ENCODE data around the gene CTSA.

CTSA gene

GRCh38 chr20:45934586-45935415 lies 43.7 kb downstream of the CTSA start, which contains the start of gene PCIF1:
PCIF1 (plus strand) TSS chr20:45934683; CDS start chr20:45939000, 4,317 bp downstream.
- DNase-seq (ENCODE audit: low spot score in 2 of 2) (peak; percentile 99), ATAC-seq (replicated peaks; ENCODE audit: extremely low read depth, poor library complexity, severe bottlenecking) (peak; percentile 82)
- H3K27me3 Mint-ChIP-seq: no peaks in the 10 kb centered on the region
- H3K27ac Mint-ChIP-seq (ENCODE audit: low read depth): peak within 1 kb of the TSS; percentile 96
- no peaks in the 10 kb centered on the region for H3K9me3 Mint-ChIP-seq
- peak within 1 kb of the TSS; percentile 98 for H3K4me3 Mint-ChIP-seq
- peaks cover 40% of the 10 kb centered on the region for H3K36me3 Mint-ChIP-seq (ENCODE audit: insufficient read depth)
- peaks cover 22% of the 10 kb centered on the region for H3K4me1 Mint-ChIP-seq

- DNase-seq (ENCODE audit: low spot score in 2 of 2) (no peak), ATAC-seq (replicated peaks; ENCODE audit: extremely low read depth, poor library complexity, severe bottlenecking) (peak; percentile 13)
- Mint-ChIP-seq H3K4me1 (peaks cover 22% of the 10 kb centered on the region), H3K36me3 (ENCODE audit: insufficient read depth) (peaks cover 45% of the 10 kb centered on the region), H3K4me3 (peak overlapping the region; percentile 98), H3K27me3 (no peaks in the 10 kb centered on the region), H3K27ac (ENCODE audit: low read depth) (peak overlapping the region; percentile 96), H3K9me3 (no peaks in the 10 kb centered on the region)
Observed at GRCh38 chr20:45935416-45936046, 44.4 kb downstream of the CTSA start.

GRCh38 chr20:45937765-45938164 lies 46.6 kb downstream of the CTSA start:
- no peaks in the 10 kb centered on the region for H3K9me3 Mint-ChIP-seq
- H3K27ac Mint-ChIP-seq (ENCODE audit: low read depth): peak overlapping the region; percentile 77
- H3K4me1 Mint-ChIP-seq: peaks cover 22% of the 10 kb centered on the region
- DNase-seq (ENCODE audit: low spot score in 2 of 2) (no peak), ATAC-seq (replicated peaks; ENCODE audit: extremely low read depth, poor library complexity, severe bottlenecking) (no peak)
- peak overlapping the region; percentile 72 for H3K4me3 Mint-ChIP-seq
- H3K27me3 Mint-ChIP-seq: no peaks in the 10 kb centered on the region
- H3K36me3 Mint-ChIP-seq (ENCODE audit: insufficient read depth): peaks cover 61% of the 10 kb centered on the region

DNA sequence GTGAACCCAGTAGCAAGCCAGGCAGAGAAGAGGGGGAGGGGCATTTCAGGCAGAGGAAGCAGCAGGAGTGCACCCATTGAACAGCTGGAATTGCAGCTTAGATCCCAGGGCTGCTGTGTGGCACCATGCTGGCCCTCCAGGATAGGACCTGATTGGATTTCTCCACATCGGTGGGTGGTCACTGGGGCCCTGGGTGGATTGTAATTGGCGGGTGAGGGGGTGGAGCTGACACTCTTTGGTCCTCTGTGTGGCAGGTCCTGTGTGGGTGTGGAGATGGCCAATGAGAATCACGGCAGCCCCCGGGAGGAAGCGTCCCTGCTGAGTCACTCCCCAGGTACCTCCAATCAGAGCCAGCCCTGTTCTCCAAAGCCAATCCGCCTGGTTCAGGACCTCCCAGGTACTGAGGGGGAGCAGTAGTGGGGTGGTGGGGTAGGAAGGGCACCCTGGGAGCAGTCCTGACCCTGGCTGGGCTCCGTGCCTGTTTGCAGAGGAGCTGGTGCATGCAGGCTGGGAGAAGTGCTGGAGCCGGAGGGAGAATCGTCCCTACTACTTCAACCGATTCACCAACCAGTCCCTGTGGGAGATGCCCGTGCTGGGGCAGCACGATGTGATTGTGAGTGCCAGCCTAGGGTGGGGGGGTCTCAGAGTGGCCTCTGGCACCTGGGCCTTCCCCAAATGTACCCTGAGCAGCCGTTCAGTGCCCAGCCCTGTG lies 47.7 kb downstream of the CTSA start:
- H3K4me1 Mint-ChIP-seq: peaks cover 24% of the 10 kb centered on the region
- DNase-seq (ENCODE audit: low spot score in 2 of 2) (no peak), ATAC-seq (replicated peaks; ENCODE audit: extremely low read depth, poor library complexity, severe bottlenecking) (no peak)
- H3K4me3 Mint-ChIP-seq: no peak overlapping the region
- H3K27ac Mint-ChIP-seq (ENCODE audit: low read depth): peak overlapping the region; percentile 29
- H3K36me3 Mint-ChIP-seq (ENCODE audit: insufficient read depth): peaks cover 66% of the 10 kb centered on the region
- H3K9me3 Mint-ChIP-seq: no peaks in the 10 kb centered on the region
- H3K27me3 Mint-ChIP-seq: no peaks in the 10 kb centered on the region

- Mint-ChIP-seq H3K9me3 (no peaks in the 10 kb centered on the region), H3K4me1 (peaks cover 30% of the 10 kb centered on the region), H3K27me3 (no peaks in the 10 kb centered on the region), H3K4me3 (no peak overlapping the region), H3K27ac (ENCODE audit: low read depth) (no peak overlapping the region), H3K36me3 (ENCODE audit: insufficient read depth) (peaks cover 66% of the 10 kb centered on the region)
- ATAC-seq (replicated peaks; ENCODE audit: extremely low read depth, poor library complexity, severe bottlenecking) (no peak), DNase-seq (ENCODE audit: low spot score in 2 of 2) (no peak)
Observed at GRCh38 chr20:45940053-45940452, 48.9 kb downstream of the CTSA start.

GRCh38 chr20:45940469-45940868 lies 49.3 kb downstream of the CTSA start:
- ATAC-seq (replicated peaks; ENCODE audit: extremely low read depth, poor library complexity, severe bottlenecking) (no peak), DNase-seq (ENCODE audit: low spot score in 2 of 2) (no peak)
- no peak overlapping the region for H3K4me3 Mint-ChIP-seq
- peaks cover 30% of the 10 kb centered on the region for H3K4me1 Mint-ChIP-seq
- no peak overlapping the region for H3K27ac Mint-ChIP-seq (ENCODE audit: low read depth)
- peaks cover 64% of the 10 kb centered on the region for H3K36me3 Mint-ChIP-seq (ENCODE audit: insufficient read depth)
- no peaks in the 10 kb centered on the region for H3K27me3 Mint-ChIP-seq
- no peaks in the 10 kb centered on the region for H3K9me3 Mint-ChIP-seq

GRCh38 chr20:45943613-45944012 lies 52.5 kb downstream of the CTSA start:
- peaks cover 71% of the 10 kb centered on the region for H3K36me3 Mint-ChIP-seq (ENCODE audit: insufficient read depth)
- ATAC-seq (replicated peaks; ENCODE audit: extremely low read depth, poor library complexity, severe bottlenecking): no peak
- peaks cover 24% of the 10 kb centered on the region for H3K4me1 Mint-ChIP-seq
- H3K27me3 Mint-ChIP-seq: no peaks in the 10 kb centered on the region
- DNase-seq (ENCODE audit: low spot score in 2 of 2): no peak
- H3K27ac Mint-ChIP-seq (ENCODE audit: low read depth): no peak overlapping the region
- H3K9me3 Mint-ChIP-seq: no peaks in the 10 kb centered on the region
- no peak overlapping the region for H3K4me3 Mint-ChIP-seq

DNA sequence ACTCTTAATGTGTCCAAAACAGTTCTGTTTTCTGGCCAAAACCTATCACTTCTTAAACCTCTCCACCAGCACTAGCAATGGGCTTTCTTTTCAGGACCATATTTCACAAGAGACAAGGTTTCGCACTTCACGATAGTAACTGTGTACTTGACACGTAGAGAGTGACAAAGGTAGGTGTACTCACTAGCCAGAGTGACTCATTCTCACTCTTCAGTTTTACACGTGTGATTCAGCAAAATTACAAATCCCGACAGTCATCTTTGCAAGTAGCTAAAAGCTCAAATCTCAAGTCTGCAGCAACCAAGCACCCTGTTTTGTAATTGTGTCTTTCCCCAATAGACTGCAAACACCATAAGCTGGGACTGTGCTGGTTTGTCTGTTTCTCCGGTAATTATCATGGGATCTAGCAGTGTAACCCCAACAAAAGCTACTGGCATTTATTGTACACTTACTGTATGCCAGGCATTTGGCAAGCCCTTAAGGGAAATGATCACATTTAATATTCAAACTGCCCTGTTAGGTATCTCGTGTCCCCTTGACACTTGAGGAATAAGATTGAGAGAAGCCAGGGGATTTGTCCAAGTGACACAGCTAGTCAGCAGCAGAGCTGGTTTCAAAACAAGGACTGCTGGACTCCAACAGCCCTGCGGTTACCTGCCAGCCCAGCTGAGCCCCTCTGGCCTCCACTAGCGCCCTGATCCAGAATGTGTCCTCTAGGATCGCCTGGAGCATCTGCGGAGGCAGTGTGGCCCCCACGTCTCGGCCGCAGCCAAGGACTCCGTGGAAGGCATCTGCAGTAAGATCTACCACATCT lies 53.2 kb downstream of the CTSA start:
- H3K4me3 Mint-ChIP-seq: no peak overlapping the region
- DNase-seq (ENCODE audit: low spot score in 2 of 2) (no peak), ATAC-seq (replicated peaks; ENCODE audit: extremely low read depth, poor library complexity, severe bottlenecking) (peak; percentile 30)
- H3K9me3 Mint-ChIP-seq: no peaks in the 10 kb centered on the region
- no peak overlapping the region for H3K27ac Mint-ChIP-seq (ENCODE audit: low read depth)
- peaks cover 27% of the 10 kb centered on the region for H3K4me1 Mint-ChIP-seq
- no peaks in the 10 kb centered on the region for H3K27me3 Mint-ChIP-seq
- peaks cover 69% of the 10 kb centered on the region for H3K36me3 Mint-ChIP-seq (ENCODE audit: insufficient read depth)

GRCh38 chr20:45944965-45945677 lies 54.0 kb downstream of the CTSA start:
- no peak overlapping the region for H3K27ac Mint-ChIP-seq (ENCODE audit: low read depth)
- ATAC-seq (replicated peaks; ENCODE audit: extremely low read depth, poor library complexity, severe bottlenecking): no peak
- no peak for DNase-seq (ENCODE audit: low spot score in 2 of 2)

GRCh38 chr20:45945678-45946148 lies 54.6 kb downstream of the CTSA start:
- Mint-ChIP-seq H3K9me3 (no peaks in the 10 kb centered on the region), H3K4me3 (no peak overlapping the region), H3K27ac (ENCODE audit: low read depth) (no peak overlapping the region), H3K27me3 (no peaks in the 10 kb centered on the region), H3K4me1 (peaks cover 24% of the 10 kb centered on the region), H3K36me3 (ENCODE audit: insufficient read depth) (peaks cover 64% of the 10 kb centered on the region)
- DNase-seq (ENCODE audit: low spot score in 2 of 2): no peak
- ATAC-seq (replicated peaks; ENCODE audit: extremely low read depth, poor library complexity, severe bottlenecking): no peak

More at GRCh38 chr20:45944965-45945677, 54.0 kb downstream of the CTSA start:
- no peaks in the 10 kb centered on the region for H3K9me3 Mint-ChIP-seq
- no peaks in the 10 kb centered on the region for H3K27me3 Mint-ChIP-seq
- peaks cover 24% of the 10 kb centered on the region for H3K4me1 Mint-ChIP-seq
- peaks cover 65% of the 10 kb centered on the region for H3K36me3 Mint-ChIP-seq (ENCODE audit: insufficient read depth)
- no peak overlapping the region for H3K4me3 Mint-ChIP-seq

- peaks cover 24% of the 10 kb centered on the region for H3K4me1 Mint-ChIP-seq
- no peaks in the 10 kb centered on the region for H3K27me3 Mint-ChIP-seq
- peaks cover 64% of the 10 kb centered on the region for H3K36me3 Mint-ChIP-seq (ENCODE audit: insufficient read depth)
- no peaks in the 10 kb centered on the region for H3K9me3 Mint-ChIP-seq
- ATAC-seq (replicated peaks; ENCODE audit: extremely low read depth, poor library complexity, severe bottlenecking) (peak; percentile 62), DNase-seq (ENCODE audit: low spot score in 2 of 2) (no peak)
- no peak overlapping the region for H3K4me3 Mint-ChIP-seq
- peak overlapping the region; percentile 88 for H3K27ac Mint-ChIP-seq (ENCODE audit: low read depth)
Observed at GRCh38 chr20:45946149-45946970, 55.2 kb downstream of the CTSA start.

All from central memory CD8-positive, alpha-beta T cell (primary cell).